GM06990 (cell line): ENCODE data around the gene AMZ1.
A peak's percentile ranks its signal among the peaks of the same experiment; 100 is the strongest.

Experiments
- DNase-seq: peaks from one replicate; pipeline ENCODE4 v3.0.0-alpha.2; 2011; ENCODE audit not compliant: insufficient read length; ENCODE audit errors: extremely low read depth
- H3K27me3 ChIP-seq: replicated peaks from 2 replicates; pipeline ENCODE4 v1.6.0; 2011; ENCODE audit warnings: low read length; ENCODE audit not compliant: control insufficient read depth, insufficient read depth
- H3K36me3 ChIP-seq: 2 replicates; pipeline ENCODE4 v1.5.1; 2011; ENCODE audit warnings: low read length; ENCODE audit not compliant: control insufficient read depth, insufficient read depth
- H3K4me3 ChIP-seq: replicated peaks from 2 replicates; pipeline ENCODE4 v1.5.1; 2011; ENCODE audit warnings: low read depth, mild to moderate bottlenecking, control low read depth, low read length
- CTCF ChIP-seq: IDR thresholded peaks from 2 replicates; pipeline ENCODE4 v1.5.1; 2011; ENCODE audit warnings: low read length, control low read depth, mild to moderate bottlenecking, inconsistent platforms; ENCODE audit not compliant: insufficient read depth, poor library complexity, severe bottlenecking

The AMZ1 gene

GRCh38 chr7:2716488-2716887 is 28.5 kb downstream of the AMZ1 start:
- H3K4me3 ChIP-seq: no peak overlapping the region
- TF ChIP-seq CTCF: no peak
- no peaks in the 10 kb centered on the region for H3K27me3 ChIP-seq
- DNase-seq: no peak
- H3K36me3 ChIP-seq: peaks cover 2% of the 10 kb centered on the region

- TF ChIP-seq CTCF: no peak
- H3K36me3 ChIP-seq: peaks cover 2% of the 10 kb centered on the region
- no peaks in the 10 kb centered on the region for H3K27me3 ChIP-seq
- no peak for DNase-seq
- no peak overlapping the region for H3K4me3 ChIP-seq
Observed at GRCh38 chr7:2716906-2717292, 28.9 kb downstream of the AMZ1 start.

- Histone ChIP-seq H3K27me3 (no peaks in the 10 kb centered on the region), H3K4me3 (no peak overlapping the region), H3K36me3 (peaks cover 2% of the 10 kb centered on the region)
- no peak for TF ChIP-seq CTCF
- DNase-seq: no peak
Observed at GRCh38 chr7:2717293-2718261, 29.6 kb downstream of the AMZ1 start.

- no peak for TF ChIP-seq CTCF
- H3K36me3 ChIP-seq: peaks cover 2% of the 10 kb centered on the region
- no peaks in the 10 kb centered on the region for H3K27me3 ChIP-seq
- DNase-seq: no peak
- H3K4me3 ChIP-seq: no peak overlapping the region
Observed at GRCh38 chr7:2718296-2718965, 30.4 kb downstream of the AMZ1 start.

GRCh38 chr7:2719007-2719406 is 31.0 kb downstream of the AMZ1 start:
- no peak overlapping the region for H3K4me3 ChIP-seq
- H3K27me3 ChIP-seq: no peaks in the 10 kb centered on the region
- H3K36me3 ChIP-seq: peaks cover 2% of the 10 kb centered on the region
- no peak for DNase-seq
- peak; percentile 55 for TF ChIP-seq CTCF
